Uterus (tissue), 2 donors: ENCODE results near the gene LGR6.
"Not testable (repeated sequence)": the region's sequence is repeated elsewhere in the genome, so short reads cannot be mapped to it uniquely, and the experiment has no call there.

Source experiments
- POLR2A ChIP-seq, 2 donors: fragments of 450-650 bp; IDR thresholded peaks; one replicate each; pipeline ENCODE4 v1.6.1; 2016; ENCODE audit warnings: antibody characterized with exemption in 2 of 2, mild to moderate bottlenecking in 1 of 2, moderate library complexity in 1 of 2
- TF ChIP-seq, protein P1 (sequence below), 4 experiments: fragments of 200-600 bp in 2 of 4; fragments of 450-650 bp in 2 of 4; sonication (generic) in 2 of 4; IDR thresholded peaks; one replicate each; pipeline ENCODE4 v1.5.1; 2016 to 2019; ENCODE audit warnings: antibody characterized with exemption in 4 of 4, mild to moderate bottlenecking in 2 of 4, moderate library complexity in 1 of 4

DNA sequence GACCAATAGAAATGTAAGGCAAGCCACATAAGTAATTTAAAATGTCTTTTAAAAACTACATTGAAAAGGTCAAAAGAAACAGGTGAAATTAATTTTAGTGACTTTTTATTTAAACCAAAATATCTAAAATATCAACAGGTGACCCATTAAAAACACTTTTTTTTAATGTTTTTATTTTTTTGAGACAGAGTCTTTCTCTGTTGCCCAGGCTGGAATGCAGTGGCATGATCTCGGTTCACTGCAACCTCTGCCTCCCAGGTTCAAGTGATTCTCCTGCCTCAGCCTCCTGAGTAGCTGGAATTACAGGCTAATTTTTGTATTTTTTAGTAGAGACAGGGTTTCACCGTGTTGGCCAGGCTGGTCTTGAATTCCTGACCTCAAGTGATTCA lies 12.9 kb upstream of the LGR6 start:
- TF ChIP-seq, protein P1, sequence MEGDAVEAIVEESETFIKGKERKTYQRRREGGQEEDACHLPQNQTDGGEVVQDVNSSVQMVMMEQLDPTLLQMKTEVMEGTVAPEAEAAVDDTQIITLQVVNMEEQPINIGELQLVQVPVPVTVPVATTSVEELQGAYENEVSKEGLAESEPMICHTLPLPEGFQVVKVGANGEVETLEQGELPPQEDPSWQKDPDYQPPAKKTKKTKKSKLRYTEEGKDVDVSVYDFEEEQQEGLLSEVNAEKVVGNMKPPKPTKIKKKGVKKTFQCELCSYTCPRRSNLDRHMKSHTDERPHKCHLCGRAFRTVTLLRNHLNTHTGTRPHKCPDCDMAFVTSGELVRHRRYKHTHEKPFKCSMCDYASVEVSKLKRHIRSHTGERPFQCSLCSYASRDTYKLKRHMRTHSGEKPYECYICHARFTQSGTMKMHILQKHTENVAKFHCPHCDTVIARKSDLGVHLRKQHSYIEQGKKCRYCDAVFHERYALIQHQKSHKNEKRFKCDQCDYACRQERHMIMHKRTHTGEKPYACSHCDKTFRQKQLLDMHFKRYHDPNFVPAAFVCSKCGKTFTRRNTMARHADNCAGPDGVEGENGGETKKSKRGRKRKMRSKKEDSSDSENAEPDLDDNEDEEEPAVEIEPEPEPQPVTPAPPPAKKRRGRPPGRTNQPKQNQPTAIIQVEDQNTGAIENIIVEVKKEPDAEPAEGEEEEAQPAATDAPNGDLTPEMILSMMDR (IDR thresholded peaks at IDR 0.05): not testable (repeated sequence)
- not testable (repeated sequence) for TF ChIP-seq POLR2A (IDR thresholded peaks at IDR 0.05)
